GM18868 (cell line): ENCODE measurements around the gene USP35.

Source experiments
- ATAC-seq: cut with Tn5 transposase; IDR thresholded peaks from one replicate; pipeline ENCODE4 v1.9.1; 2021; ENCODE audit warnings: mild to moderate bottlenecking, moderate library complexity; ENCODE audit not compliant: unreplicated experiment

USP35 gene

DNA sequence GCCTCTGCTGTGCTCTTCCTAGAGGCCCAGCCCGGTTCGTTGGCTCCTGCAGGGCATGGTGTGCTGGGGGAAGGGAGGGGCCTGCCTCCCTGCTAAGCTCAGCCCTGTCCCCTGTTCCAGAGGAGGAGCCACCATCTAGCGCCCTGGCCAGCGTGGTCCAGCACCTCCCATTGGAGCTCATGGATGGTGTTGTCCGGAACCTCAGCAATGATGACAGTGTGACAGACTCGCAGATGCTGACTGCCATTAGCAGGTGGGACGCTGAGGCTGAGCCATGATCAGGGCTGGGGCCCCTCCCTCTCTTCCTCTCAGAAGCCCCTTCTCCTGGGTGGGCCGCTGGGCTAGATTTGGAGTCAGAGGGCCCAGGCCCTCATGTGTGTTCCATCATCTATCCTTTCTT, 9.1 kb downstream of the USP35 start:
- ATAC-seq = no peak

DNA sequence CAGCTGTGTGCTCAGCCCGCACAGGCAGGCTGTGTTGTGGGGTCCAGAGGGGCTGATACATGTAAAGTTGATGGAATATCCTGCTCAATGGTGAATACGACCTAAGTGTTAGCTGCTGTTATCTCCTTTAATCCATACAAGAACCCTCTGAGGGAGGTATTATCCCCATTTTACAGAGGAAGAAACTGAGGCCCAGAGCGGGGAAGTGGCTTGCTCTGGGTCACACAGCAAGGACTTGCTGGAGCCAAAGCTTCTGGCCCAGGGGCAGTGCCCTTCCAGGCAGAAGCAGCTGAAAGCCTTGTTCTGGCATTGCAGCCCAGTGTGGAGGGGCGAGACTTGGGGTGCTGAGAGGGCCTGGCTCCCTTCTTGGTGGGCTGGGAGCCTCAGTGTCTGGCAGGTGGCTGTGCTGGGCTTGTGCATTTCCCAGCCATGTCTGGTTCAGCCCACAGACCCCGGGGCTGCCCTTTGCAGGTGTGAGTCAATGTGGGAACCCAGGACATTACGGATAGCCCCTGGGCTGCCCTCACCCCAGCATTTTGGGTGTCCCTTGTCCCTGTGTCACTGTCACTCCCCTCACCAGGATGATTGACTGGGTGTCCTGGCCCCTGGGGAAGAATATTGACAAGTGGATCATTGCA, 10.4 kb downstream of the USP35 start:
- ATAC-seq = no peak

DNA sequence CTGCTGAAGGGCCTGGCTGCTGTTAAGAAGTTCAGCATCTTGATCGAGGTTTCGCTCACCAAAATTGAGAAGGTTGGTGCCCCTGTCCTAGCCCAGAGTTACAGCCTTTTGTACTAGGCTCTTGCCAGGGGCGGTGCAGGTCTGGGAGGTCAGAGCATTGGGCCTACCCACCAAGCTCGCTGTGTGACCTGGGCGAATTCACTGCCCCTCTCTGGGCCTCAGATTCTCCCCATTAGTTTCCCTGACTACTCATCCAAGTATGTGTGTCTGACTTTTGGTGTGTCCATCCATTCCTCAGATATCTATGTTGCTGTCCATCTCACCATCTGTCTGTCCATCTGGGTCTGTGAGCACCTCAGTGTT, 10.9 kb downstream of the USP35 start:
- ATAC-seq = no peak

- no peak for ATAC-seq
Observed at GRCh38 chr11:78200061-78200460, 11.3 kb downstream of the USP35 start.

DNA sequence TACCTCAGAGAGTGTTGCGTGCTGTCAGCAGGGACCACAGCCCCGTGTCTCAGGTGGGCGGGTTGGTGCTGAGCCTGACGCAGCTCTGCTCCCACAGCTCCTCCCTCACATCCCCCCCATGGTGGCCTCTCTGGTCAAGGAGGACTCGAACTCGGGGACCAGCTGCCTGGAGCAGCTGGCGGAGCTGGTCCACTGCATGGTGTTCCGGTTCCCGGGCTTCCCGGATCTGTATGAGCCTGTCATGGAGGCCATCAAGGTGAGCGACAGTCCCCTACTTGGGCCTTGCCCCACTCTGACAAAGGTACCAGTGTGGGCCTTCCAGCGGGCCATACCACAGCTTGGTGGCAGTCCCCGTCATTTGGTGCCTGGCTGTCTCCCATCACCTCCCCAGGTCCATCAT, 11.8 kb downstream of the USP35 start:
- ATAC-seq = no peak

- ATAC-seq = no peak
Observed at GRCh38 chr11:78201096-78201818, 12.5 kb downstream of the USP35 start.

DNA sequence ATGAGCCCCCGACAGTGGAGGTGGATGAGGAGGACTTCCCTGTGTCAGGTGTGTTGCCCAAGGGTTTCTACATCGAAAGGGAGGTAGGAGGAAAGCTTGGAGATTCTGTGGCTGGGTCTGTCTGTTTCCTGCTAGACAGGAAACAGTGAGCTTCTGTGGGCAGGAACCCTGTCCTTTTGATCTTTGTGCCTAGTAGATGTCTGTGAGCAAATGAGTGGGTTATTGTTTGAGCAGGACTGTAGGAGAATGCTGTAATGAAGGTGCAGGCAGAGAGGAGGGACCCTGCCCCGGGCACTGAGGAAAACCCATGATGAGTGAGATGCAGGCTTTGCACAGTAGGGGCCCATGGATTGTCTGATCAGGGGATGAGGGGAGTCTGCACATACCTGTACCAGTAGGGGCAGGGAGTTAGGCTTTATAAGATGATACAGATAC, 14.0 kb downstream of the USP35 start:
- ATAC-seq = no peak

DNA sequence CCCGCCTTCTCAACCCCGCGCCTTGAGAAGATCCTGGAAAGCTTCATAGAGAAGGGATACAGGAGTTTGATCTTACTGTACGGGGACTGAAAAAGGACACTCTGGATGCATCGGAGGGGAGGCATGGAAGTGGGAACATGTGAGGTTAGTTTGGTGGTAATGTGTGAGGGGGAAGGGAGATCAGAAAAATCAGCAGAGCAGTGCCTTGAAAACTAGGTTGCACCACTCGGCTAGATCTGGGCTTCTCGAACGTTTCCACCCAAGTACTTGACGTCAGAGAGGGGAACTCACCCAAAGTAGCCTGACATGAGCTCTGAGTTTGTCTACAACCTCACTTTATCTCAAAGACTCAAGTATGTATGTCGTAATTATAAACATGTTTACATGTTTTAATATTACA, 14.5 kb downstream of the USP35 start:
- no peak for ATAC-seq

- ATAC-seq = no peak
Observed at GRCh38 chr11:78205256-78205655, 16.5 kb downstream of the USP35 start.

DNA sequence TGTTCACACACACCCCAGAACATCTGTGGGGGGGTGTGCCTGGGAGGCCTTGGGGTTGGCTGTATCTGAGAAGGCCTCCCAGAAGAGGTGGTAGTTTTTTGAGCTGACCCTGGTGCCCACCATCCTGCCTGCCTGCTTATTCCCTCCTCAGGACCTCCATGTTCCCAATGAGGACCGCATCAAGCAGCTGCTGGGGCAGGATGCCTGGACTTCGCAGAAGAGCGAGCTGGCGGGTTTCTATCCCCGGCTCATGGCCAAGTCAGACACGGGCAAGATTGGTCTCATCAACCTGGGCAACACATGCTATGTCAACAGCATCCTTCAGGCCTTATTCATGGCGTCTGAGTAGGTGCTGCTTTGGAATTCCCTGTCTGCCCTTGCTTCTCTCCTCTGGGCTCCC, 17.0 kb downstream of the USP35 start:
- no peak for ATAC-seq

DNA sequence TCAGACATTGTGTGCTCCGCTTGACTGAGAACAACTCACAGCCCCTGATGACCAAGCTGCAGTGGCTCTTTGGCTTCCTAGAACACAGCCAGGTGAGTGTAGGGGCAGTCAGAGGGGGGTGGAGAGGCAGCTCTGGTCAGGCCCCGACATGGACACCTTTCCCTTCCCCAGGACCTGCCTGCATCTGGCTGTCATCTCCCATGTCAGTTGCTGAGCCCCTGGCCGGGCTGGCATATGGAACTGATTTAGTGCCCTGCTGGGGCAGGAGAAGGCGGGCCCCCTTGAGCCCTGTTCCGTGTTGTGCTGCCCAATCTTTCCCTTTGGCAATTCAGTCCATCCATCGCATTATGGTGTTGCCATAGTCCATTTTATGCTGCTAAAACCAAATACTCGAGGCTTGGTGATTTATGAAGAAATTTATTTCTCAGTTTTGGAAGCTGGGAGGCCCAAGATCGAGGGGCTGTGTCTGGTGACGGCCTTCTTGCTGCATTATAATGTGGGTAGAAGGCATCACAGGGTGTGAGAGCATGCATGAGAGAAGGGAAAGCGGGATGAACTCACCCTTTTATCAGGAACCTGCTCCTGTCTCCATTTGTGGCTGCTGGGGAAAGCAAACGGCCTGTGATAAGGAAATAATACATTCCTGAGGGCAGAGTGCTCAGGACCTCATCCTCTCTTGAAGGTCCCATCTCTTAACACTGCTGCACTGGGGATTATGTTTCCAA, 19.0 kb downstream of the USP35 start:
- ATAC-seq = no peak

- ATAC-seq = no peak
Observed at GRCh38 chr11:78208257-78209165, 19.8 kb downstream of the USP35 start.

GRCh38 chr11:78209478-78209877, 20.8 kb downstream of the USP35 start:
- no peak for ATAC-seq

- ATAC-seq = no peak
Observed at GRCh38 chr11:78210000-78210608, 21.4 kb downstream of the USP35 start.

DNA sequence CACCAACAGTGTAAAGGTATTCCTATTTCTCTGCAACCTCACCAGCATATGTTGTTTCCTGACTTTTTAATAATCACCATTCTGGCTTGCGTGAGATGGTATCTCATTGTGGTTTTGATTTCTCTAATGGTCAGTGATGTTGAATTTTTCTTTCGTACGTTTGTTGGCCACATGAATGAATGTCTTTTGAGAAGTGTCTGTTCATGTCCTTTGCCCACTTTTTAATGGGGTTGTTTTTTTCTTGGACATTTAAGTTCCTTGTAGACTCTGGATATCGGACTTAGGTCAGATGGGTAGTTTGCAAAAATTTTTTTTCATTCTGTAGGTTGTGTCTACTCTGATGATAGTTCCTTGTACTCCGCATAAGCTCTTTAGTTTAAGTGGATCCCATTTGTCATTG, 22.8 kb downstream of the USP35 start:
- no peak for ATAC-seq

- ATAC-seq = no peak
Observed at GRCh38 chr11:78212586-78213371, 24.1 kb downstream of the USP35 start.

DNA sequence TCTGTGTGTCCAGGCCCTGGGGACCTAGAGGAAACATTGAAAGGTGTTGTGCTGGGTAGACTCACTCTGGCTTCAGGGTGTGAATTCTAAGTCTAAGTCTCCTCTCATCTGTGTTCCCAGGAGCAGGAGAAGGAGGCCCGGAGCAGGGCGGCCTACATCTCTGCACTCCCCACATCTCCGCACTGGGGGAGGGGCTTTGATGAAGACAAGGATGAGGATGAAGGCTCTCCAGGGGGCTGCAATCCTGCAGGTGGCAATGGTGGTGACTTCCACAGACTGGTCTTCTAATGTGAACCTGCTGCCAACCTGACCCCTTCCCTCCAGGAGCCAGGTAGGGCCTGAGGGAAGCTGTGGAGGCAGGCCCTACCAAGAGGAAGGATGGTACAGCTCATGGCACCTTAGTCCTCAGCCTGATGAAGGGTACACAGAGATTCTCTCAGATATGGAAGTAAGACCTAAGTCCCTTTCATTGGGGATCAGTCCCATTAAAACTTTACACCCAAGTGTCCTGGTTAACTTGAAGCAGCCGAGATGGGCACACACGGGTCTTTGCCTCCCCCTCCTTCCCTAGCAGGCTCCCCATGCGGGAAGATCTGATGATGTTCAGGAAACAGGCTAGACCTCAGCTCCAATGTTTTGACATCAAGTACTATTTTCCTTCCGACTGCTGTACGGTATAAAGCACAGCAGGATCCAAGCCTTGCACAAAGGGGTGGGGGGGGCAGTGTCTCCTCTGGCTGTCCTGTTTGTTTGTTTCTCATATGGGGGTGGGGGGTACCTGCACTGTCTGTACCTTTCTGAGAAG, 25.0 kb downstream of the USP35 start:
- no peak for ATAC-seq

DNA sequence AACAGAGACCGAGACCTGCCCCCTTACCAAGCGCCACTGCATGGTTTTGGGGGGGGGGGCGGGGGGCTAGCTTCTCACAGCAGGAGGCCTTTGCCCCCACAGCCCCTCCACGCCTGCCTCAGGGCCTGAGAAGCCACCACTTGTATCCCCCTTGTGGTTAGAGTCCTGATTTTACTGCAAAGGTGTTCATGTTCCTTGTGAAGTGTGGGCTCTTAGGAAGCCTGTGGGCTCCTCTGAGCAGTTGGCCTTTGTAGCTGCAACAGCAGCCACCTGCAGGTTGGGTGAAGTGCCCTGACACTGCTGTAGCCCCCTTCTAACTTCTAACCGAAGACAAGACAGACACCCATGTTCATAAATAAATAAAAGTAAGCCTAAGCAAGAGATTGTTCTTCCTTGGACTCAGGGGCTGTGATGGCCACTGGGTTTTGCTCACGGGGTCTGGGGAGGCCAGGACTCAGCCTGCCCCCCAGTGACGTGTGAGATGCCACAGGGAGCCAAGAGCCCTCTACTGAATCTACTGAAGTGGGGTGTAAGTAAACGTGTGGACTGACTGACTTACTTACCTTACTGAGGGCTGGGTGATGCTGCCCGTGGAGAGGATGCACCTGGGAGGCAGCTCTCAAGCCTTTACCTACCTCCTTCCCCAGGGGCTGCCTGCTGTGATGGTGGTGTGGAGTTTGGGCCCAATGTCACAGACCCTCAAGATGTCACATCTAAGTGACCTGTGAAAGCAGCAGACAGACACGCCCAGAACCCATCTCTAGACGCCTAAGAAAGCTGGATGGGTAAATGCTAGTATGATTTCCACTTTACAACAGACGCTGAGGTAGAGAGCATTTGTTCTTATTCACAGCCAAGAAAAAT, 25.8 kb downstream of the USP35 start:
- ATAC-seq = no peak
